ENCODE measurements around the gene PPP2R3A. TPM values are rescaled to one million over a fixed set of nuclear protein-coding genes. Genes with fewer than 3 reads are reported as not detected.

PPP2R3A gene
- total RNA-seq, 6 experiments from 2014 or later: 1.0 to 3.2 (median 1.7) TPM

- no peak for ATAC-seq
- intact Hi-C loops (cut with DNase I): no loop called here
- Histone ChIP-seq H3K27me3 (no peaks in the 10 kb centered on the region), H3K4me1 (no peaks in the 10 kb centered on the region), H3K36me3 (no peaks in the 10 kb centered on the region), H3K4me3 (no peak overlapping the region), H3K9me3 (no peaks in the 10 kb centered on the region), H3K27ac (no peak overlapping the region)
- TF ChIP-seq POLR2A (IDR thresholded peaks at IDR 0.05): no peak
- TF ChIP-seq, protein P1, sequence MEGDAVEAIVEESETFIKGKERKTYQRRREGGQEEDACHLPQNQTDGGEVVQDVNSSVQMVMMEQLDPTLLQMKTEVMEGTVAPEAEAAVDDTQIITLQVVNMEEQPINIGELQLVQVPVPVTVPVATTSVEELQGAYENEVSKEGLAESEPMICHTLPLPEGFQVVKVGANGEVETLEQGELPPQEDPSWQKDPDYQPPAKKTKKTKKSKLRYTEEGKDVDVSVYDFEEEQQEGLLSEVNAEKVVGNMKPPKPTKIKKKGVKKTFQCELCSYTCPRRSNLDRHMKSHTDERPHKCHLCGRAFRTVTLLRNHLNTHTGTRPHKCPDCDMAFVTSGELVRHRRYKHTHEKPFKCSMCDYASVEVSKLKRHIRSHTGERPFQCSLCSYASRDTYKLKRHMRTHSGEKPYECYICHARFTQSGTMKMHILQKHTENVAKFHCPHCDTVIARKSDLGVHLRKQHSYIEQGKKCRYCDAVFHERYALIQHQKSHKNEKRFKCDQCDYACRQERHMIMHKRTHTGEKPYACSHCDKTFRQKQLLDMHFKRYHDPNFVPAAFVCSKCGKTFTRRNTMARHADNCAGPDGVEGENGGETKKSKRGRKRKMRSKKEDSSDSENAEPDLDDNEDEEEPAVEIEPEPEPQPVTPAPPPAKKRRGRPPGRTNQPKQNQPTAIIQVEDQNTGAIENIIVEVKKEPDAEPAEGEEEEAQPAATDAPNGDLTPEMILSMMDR (IDR thresholded peaks at IDR 0.05): no peak
- no peak for DNase-seq
- WGBS (ENCODE audit: insufficient coverage, low coverage, low lambda C conversion rate, missing lambda C conversion rate): 87% methylated on average over 4 of the region's 4 CpGs
Observed at GRCh38 chr3:136093771-136094170, 128.2 kb downstream of the PPP2R3A start.

DNA sequence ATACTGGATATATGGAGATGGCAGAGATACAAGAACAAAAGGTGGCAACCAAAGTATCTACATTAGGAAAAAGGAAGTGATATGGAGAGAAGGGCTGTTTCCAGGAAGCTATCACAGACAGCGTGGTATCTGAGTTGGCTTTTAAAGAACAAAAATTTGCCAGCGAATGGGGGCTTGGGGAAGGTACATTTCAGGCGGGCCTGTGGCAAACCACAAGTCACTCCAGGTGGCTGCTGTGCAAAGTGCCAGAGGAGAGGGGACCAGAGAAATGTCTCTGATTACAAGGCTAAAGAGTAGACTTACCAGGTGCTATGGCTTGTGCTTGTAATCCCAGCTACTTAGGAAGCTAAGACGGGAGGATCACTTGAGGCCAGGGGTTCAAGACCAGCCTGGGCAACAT, 139.5 kb downstream of the PPP2R3A start:
- no peaks in the 10 kb centered on the region for H3K36me3 ChIP-seq
- no peak for ATAC-seq
- intact Hi-C loops (cut with DNase I): no loop called here
- H3K4me3 ChIP-seq: no peak overlapping the region
- TF ChIP-seq, protein P1 (IDR thresholded peaks at IDR 0.05): no peak
- TF ChIP-seq POLR2A (IDR thresholded peaks at IDR 0.05): no peak
- H3K27ac ChIP-seq: no peak overlapping the region
- H3K9me3 ChIP-seq: no peaks in the 10 kb centered on the region
- no peaks in the 10 kb centered on the region for H3K27me3 ChIP-seq
- 69% methylated on average over 3 of the region's 4 CpGs for WGBS (ENCODE audit: insufficient coverage, low coverage, low lambda C conversion rate, missing lambda C conversion rate)
- no peak for DNase-seq
- no peaks in the 10 kb centered on the region for H3K4me1 ChIP-seq

GRCh38 chr3:136106101-136106500, 140.6 kb downstream of the PPP2R3A start:
- TF ChIP-seq, protein P1 (IDR thresholded peaks at IDR 0.05): no peak
- no peak for TF ChIP-seq POLR2A (IDR thresholded peaks at IDR 0.05)
- H3K4me1 ChIP-seq: no peaks in the 10 kb centered on the region
- no peaks in the 10 kb centered on the region for H3K36me3 ChIP-seq
- DNase-seq: no peak
- H3K27me3 ChIP-seq: no peaks in the 10 kb centered on the region
- H3K9me3 ChIP-seq: no peaks in the 10 kb centered on the region
- 93% methylated on average over 6 of the region's 6 CpGs for WGBS (ENCODE audit: insufficient coverage, low coverage, low lambda C conversion rate, missing lambda C conversion rate)
- no peak overlapping the region for H3K27ac ChIP-seq
- H3K4me3 ChIP-seq: no peak overlapping the region
- no peak for ATAC-seq
- intact Hi-C loops (cut with DNase I): no loop called here

- 75% methylated on average over 1 of the region's 1 CpG for WGBS (ENCODE audit: insufficient coverage, low coverage, low lambda C conversion rate, missing lambda C conversion rate)
Observed at GRCh38 chr3:136109499-136109898, 144.0 kb downstream of the PPP2R3A start.

More at GRCh38 chr3:136109499-136109898, 144.0 kb downstream of the PPP2R3A start:
- intact Hi-C loops (cut with DNase I): no loop called here
- DNase-seq (no peak), ATAC-seq (no peak)
- no peak overlapping the region for H3K4me3 ChIP-seq
- H3K4me1 ChIP-seq: no peaks in the 10 kb centered on the region
- H3K27ac ChIP-seq: no peak overlapping the region
- H3K9me3 ChIP-seq: no peaks in the 10 kb centered on the region
- no peak for TF ChIP-seq POLR2A (IDR thresholded peaks at IDR 0.05)
- TF ChIP-seq, protein P1 (IDR thresholded peaks at IDR 0.05): no peak
- H3K36me3 ChIP-seq: no peaks in the 10 kb centered on the region
- H3K27me3 ChIP-seq: no peaks in the 10 kb centered on the region

Measured in right lobe of liver (tissue), 6 donors.